Measurements from ENCODE around the gene TRIM29.

TRIM29 gene

DNA sequence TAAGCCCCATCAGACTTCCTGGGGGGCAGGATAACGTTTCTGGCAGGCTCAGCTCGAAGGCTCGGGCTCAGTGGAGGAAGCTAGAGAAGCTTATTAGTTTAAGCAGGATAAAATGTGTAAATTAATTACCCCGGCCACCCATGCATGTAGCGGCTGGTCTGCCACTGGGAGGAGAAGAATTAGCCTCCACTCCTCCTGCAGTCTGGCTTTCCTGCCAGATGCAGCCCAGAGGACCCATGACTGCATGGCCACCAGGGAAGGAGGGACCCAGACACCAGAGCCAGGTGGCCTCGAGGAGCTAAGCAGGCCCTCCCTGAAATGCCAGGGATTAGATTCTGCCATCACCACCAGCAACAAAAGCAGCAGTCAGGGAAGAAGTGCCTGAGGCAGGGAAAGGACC is 32.3 kb downstream of the TRIM29 start:
- no peak for DNase-seq (ENCODE audit: low read depth in 1 of 2, low spot score in 1 of 2)
- in situ Hi-C loops (cut with HindIII; ENCODE audit: low pct_unique_long_range_greater_than_20kb, low sequenced_read_pairs), result no loop called here
- no peak for TF ChIP-seq JUND (IDR thresholded peaks at IDR 0.05; ENCODE audit: low read depth)

DNA sequence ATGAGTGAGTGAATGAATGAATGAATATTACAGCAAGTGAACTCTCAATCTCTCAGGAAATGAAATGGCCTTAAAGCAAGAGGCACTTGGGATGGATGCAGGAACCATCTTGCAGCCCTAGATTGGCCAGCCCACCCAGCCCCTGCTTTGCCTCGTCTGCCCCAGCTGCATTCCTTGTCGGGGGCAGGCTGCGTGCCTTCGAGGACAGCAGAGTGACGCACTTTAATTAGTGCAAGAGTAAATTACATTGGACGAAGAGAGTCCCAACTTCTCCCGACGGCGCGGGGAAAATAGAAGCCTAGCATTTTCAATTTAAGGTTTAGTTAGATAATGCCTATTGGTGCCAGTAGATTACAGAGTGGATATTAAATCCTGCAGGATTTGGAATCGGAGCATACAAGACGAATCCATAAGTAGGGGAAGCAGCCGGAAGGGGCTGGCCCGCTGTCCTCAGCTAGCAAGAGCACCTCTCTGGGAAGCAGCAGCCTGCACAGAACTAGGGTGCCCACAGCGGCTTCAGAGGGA is 33.8 kb downstream of the TRIM29 start:
- TF ChIP-seq JUND (IDR thresholded peaks at IDR 0.05; ENCODE audit: low read depth), result no peak
- DNase-seq (ENCODE audit: low read depth in 1 of 2, low spot score in 1 of 2), result no peak
- in situ Hi-C loops (cut with HindIII; ENCODE audit: low pct_unique_long_range_greater_than_20kb, low sequenced_read_pairs), result no loop called here

DNA sequence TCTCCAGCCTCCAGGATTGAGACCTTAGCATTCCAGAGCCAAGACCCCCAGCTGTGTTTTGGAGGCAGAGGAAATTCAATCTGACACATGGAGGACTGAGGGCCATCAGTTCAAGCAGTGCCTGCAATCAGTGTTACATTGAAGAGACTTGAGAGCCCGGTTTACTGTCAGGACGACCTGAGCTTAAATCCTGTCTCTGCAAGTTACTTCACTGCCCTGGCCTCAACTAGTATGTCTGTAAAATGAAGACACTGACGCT is 35.1 kb downstream of the TRIM29 start:
- in situ Hi-C loops (cut with HindIII; ENCODE audit: low pct_unique_long_range_greater_than_20kb, low sequenced_read_pairs), result no loop called here
- DNase-seq (ENCODE audit: low read depth in 1 of 2, low spot score in 1 of 2), result no peak
- TF ChIP-seq JUND (IDR thresholded peaks at IDR 0.05; ENCODE audit: low read depth), result no peak

DNA sequence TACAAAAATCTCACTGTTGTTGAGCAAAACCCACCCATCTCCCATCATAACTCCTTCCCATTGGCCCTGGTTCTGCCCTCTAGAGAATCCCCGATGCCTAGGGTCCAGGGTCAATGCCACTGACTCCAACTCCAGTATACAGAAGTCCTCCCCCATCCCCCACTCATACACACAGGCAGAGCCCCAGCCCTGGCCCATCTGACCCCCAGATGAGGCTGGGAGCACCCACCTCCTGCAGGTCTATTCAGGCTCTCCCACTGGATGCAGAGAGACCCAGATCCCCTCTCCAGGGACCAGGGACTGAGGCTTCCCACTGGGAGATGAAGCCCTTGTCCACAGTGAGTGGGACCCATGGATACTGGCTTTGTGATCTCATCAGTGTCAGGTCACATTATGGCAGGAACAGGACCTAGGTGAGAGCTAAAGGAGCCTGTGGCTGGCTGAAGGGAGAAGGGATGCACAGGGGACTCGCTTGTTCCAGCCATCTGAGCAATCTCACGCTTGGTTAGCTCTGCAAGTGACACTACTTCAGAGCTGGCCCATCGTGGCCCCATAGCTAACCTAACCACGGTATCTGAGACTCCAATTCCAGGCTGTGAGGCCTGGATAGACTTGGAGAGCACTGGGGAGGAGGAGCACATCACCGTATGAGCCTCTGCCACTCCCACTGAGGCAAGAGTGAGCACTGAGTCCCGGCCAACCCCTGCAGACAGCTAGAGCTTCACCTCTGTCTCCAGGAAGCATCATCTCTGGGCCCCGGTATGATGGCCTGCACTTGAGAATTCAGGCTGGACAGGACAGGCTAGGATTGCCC is 35.7 kb downstream of the TRIM29 start:
- DNase-seq (ENCODE audit: low read depth in 1 of 2, low spot score in 1 of 2), result no peak
- TF ChIP-seq JUND (IDR thresholded peaks at IDR 0.05; ENCODE audit: low read depth), result no peak
- in situ Hi-C loops (cut with HindIII; ENCODE audit: low pct_unique_long_range_greater_than_20kb, low sequenced_read_pairs), result no loop called here

DNA sequence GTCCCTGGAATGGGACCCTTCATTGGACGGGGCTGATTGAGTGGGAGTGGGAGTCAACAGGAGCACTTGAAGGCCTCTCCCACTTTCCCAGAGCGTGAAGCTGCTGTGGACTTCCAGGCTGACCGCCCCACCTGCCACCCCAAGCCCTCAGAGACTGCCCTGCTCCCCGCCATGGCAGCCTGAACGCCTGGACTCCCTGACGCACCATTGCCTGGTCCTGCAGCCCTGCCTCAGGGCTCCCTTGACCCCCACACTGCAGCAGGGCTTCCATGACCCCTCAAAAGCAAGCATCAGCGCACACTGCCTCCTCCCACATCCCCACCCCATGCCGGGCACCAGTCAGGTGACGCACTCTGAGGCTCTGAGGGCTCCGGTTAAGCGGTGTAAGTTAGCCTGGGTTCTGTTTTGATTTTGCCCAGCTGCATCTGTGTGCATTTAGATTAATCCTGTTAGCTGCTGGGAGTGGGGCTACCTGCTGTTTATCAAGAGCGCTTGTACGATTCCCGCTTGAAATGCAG is 39.4 kb downstream of the TRIM29 start:
- no peak for TF ChIP-seq JUND (IDR thresholded peaks at IDR 0.05; ENCODE audit: low read depth)
- DNase-seq (ENCODE audit: low read depth in 1 of 2, low spot score in 1 of 2), result no peak
- in situ Hi-C loops (cut with HindIII; ENCODE audit: low pct_unique_long_range_greater_than_20kb, low sequenced_read_pairs), result no loop called here

DNA sequence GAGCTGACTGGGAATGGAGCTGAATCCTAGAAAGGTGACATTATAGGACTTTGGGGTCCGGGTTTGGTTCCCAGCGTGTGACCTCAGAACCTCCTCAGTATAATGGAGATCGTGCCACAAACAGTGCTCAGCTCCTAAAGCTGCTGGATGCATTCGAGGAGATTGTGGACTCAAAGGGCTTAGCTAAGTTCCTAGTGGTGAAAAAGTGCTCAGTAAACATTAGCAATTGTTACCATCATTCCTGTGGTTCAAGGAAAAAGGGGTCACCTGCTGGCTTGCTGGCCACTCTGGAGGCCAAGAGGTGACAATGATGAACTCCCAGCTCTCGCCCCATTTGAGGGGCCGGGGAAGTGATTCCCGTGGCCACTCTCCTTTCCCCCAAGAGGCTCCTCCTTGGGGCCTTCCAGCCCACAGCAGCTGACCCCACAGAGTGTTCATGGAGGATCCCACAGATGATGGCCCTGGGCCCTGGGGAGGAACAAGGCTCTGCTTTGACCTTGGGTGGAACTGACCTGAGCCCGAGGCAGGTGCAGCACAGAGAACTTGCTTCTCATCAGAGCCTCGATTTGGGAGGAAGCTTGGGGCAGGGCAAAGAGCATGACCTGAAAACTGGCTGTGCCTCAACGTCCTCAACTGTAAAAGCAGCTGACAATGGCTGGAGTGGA is 40.1 kb downstream of the TRIM29 start:
- TF ChIP-seq JUND (IDR thresholded peaks at IDR 0.05; ENCODE audit: low read depth), result no peak
- in situ Hi-C loops (cut with HindIII; ENCODE audit: low pct_unique_long_range_greater_than_20kb, low sequenced_read_pairs), result no loop called here
- DNase-seq (ENCODE audit: low read depth in 1 of 2, low spot score in 1 of 2), result no peak

DNA sequence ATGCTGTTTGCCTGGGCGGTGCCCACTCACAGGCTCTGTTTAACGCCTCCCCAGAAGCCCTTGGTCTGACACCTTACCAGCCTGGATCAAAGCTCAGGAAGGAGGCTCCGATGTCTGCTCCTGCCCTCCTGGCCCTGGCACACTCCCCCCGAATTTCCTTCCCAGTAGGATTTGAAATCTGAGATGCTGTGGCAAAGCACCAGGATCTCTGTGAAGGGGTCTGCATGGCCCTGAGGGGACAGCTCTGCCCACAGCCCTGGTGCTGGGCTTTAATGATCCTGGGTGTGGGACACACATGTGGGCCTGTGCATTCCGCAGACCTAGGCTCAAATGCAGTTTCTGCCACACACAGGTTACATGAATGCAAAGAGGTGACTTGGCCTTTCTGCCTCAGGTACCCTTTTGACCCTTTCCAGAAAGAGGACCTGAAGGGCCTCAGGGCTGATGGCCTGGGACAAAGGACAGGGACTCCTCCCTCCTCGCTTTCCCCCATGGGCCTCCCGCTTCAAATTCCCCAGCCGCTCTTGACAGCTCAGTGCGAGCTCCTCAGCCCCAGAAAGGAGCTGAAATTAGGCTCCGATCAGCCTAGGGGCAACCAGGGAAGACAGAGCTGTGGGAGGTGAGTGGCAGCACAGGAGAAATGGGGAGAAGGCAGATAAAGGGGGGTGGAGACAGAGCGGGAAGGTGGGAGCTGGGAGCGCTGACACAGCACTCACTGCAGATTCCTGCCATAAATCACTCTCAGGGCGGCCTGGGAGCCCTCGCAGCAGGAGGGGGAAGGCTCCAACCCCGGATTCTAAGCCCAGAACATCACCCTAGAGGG is 41.3 kb downstream of the TRIM29 start:
- no peak for DNase-seq (ENCODE audit: low read depth in 1 of 2, low spot score in 1 of 2)
- no peak for TF ChIP-seq JUND (IDR thresholded peaks at IDR 0.05; ENCODE audit: low read depth)
- in situ Hi-C loops (cut with HindIII; ENCODE audit: low pct_unique_long_range_greater_than_20kb, low sequenced_read_pairs), result no loop called here

DNA sequence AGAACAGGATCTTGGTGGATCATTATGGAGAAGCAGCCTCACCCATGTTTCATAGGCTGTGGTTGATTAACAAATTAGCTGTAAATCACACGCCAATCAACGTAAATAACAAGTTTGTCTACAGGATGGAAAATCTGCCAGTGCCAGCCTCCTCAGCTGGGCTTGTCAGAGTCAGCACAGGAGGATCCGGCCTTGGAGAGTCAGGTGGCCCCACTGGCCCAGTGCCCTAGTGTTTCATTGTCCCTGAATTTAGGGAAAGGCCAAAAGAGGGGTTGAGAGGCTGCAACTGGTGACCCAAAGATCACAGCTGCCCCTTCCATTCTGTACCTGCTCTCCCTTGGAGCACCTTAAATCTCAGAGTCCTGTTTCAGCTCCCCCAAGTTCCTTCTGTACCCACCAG is 42.4 kb downstream of the TRIM29 start:
- no peak for DNase-seq (ENCODE audit: low read depth in 1 of 2, low spot score in 1 of 2)
- no peak for TF ChIP-seq JUND (IDR thresholded peaks at IDR 0.05; ENCODE audit: low read depth)
- in situ Hi-C loops (cut with HindIII; ENCODE audit: low pct_unique_long_range_greater_than_20kb, low sequenced_read_pairs), result no loop called here

DNA sequence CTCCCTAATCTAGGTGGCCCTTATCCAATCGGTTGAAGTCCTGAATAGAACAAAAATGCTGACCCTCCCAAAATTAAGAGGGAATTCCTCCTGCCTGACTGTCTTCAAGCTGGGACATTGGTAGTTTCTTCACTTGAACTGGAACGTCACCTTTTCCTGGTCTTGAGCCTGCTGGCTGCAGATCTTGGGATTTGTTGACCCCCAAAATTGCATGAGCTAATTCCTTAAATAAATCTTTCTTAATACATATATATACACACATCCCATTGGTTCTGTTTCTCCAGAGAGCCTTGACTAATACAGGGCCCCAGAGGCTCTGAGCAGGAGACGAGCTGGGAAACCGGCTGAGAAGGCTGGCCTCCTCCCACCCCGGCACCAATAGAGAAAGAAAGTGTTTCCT is 46.2 kb downstream of the TRIM29 start:
- TF ChIP-seq JUND (IDR thresholded peaks at IDR 0.05; ENCODE audit: low read depth), result no peak
- in situ Hi-C loops (cut with HindIII; ENCODE audit: low pct_unique_long_range_greater_than_20kb, low sequenced_read_pairs), result no loop called here
- DNase-seq (ENCODE audit: low read depth in 1 of 2, low spot score in 1 of 2), result no peak

DNA sequence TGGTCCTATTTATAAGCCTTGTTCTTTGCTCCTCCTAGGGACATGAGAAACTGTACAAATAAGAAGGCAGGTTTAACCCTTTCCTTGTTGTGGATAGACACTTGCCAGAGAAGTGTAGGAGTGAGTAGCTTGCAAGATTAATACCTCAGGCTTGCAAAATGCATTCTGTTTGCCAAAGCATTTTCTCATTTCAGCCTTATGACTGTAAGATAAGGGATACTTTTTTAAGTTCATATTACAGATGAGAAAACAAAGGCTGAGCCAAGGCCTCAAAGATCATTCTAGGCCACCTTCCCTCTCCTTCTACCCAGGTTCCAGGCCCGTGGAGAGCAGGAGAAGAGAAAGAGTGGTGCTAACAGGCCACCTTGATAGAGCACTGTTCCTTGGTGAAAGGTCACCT is 46.8 kb downstream of the TRIM29 start:
- DNase-seq (ENCODE audit: low read depth in 1 of 2, low spot score in 1 of 2), result no peak
- TF ChIP-seq JUND (IDR thresholded peaks at IDR 0.05; ENCODE audit: low read depth), result no peak
- in situ Hi-C loops (cut with HindIII; ENCODE audit: low pct_unique_long_range_greater_than_20kb, low sequenced_read_pairs), result no loop called here

DNA sequence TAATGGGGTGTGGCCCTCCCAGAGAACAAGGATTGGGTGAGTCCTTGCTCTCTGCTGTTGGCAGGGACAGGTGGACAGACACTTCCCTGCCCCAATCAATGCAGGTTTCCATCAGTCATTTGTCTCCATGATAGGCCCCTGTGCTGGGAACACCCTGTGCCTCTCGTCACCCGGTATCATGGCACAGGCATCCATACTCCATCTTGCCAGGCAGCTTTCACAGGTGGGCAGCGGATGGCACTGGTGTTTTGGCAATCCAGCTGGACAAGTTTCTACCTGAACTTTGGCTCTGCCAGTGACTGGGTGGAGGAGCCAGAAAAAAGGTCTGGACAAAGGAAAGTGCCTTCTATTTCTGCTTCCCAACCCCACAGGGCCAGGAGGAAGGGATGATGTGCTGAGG is 47.5 kb downstream of the TRIM29 start:
- no peak for TF ChIP-seq JUND (IDR thresholded peaks at IDR 0.05; ENCODE audit: low read depth)
- in situ Hi-C loops (cut with HindIII; ENCODE audit: low pct_unique_long_range_greater_than_20kb, low sequenced_read_pairs), result no loop called here
- DNase-seq (ENCODE audit: low read depth in 1 of 2, low spot score in 1 of 2), result no peak

DNA sequence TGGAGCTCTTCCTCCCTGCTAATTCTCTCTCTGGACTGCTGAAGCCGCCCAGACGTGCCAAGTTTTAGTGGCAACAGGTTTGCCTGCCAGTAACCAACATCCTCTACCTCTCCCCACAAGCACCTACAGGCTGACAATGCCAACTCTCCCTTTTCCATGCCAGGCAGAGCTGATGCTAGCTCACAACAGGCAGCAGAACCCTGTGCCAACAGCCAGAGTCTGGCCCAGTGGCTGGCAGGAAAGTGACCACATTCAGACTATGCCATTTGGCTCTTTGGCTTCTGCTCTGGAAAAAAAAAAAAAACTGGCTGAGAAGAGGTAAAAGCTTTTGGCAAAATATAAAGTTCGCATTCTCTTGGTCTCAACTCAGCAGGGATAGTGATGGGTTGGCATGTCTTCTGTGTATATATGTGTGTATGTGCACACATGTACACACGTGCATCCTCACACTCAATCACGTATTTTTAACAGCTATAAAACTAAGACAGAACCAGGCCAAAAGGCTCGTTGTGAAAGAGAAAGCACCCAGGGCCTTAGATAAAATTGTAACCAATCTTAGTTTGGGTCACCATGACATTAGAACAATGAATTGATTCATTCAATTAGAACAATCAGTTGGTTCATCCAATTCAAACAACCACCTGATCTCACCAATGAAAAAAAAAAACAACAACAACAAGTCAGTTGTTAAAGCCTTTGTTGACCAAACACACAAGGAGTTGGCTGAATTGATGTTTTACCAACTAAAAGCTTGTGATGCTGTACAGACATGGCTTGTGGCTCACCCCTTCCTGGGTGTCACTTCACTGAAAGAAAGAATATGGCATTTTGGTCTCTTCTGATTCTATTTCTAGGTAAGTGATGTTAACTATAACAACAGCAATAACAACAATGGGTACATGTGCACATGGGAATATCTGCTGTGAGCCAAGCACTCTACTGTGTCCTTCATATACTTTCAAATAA is 48.6 kb downstream of the TRIM29 start:
- in situ Hi-C loops (cut with HindIII; ENCODE audit: low pct_unique_long_range_greater_than_20kb, low sequenced_read_pairs), result no loop called here
- no peak for TF ChIP-seq JUND (IDR thresholded peaks at IDR 0.05; ENCODE audit: low read depth)
- no peak for DNase-seq (ENCODE audit: low read depth in 1 of 2, low spot score in 1 of 2)
